Endothelial cell (in vitro differentiated cells): ENCODE measurements around the gene RPLP1. TPM values are rescaled to one million over a fixed set of nuclear protein-coding genes. Genes with fewer than 3 reads are reported as not detected.

Experiments
- DNase-seq: peaks from one replicate; pipeline ENCODE4 v3.0.0; 2021; ENCODE audit warnings: low spot score
- H3K27ac Mint-ChIP-seq: one replicate; pipeline ENCODE4 v1.8.0; 2021; ENCODE audit warnings: mixed read lengths, inconsistent platforms; ENCODE audit not compliant: unreplicated experiment
- H3K27me3 Mint-ChIP-seq: one replicate; pipeline ENCODE4 v1.8.0; 2021; ENCODE audit warnings: mild to moderate bottlenecking, moderate library complexity, mixed read lengths, inconsistent platforms; ENCODE audit not compliant: unreplicated experiment
- H3K36me3 Mint-ChIP-seq: one replicate; pipeline ENCODE4 v1.8.0; 2021; ENCODE audit warnings: mild to moderate bottlenecking, low read depth, mixed read lengths, inconsistent platforms; ENCODE audit not compliant: unreplicated experiment
- H3K4me1 Mint-ChIP-seq: one replicate; pipeline ENCODE4 v1.8.0; 2021; ENCODE audit warnings: mild to moderate bottlenecking, mixed read lengths, inconsistent platforms; ENCODE audit not compliant: unreplicated experiment
- H3K4me3 Mint-ChIP-seq: one replicate; pipeline ENCODE4 v1.8.0; 2021; ENCODE audit warnings: mild to moderate bottlenecking, mixed read lengths, inconsistent platforms; ENCODE audit not compliant: unreplicated experiment
- H3K9me3 Mint-ChIP-seq: one replicate; pipeline ENCODE4 v1.8.0; 2021; ENCODE audit warnings: mixed read lengths, inconsistent platforms; ENCODE audit not compliant: unreplicated experiment
- total RNA-seq: library from RNA; stranded (reverse); fragmentation: NEBNext Ultra II Directional; extraction: Animal tissue kit (Norgen Biotek cat#: 25700); gene quantifications from one replicate; pipeline ENCODE4 v1.2.1, GENCODE V29; 2021; ENCODE audit not compliant: unreplicated experiment
- TF ChIP-seq, protein P1 (sequence below): fragments of 200-600 bp; sonication (generic); IDR thresholded peaks from one replicate; pipeline ENCODE4 v1.5.0; 2021; ENCODE audit warnings: antibody characterized with exemption; ENCODE audit not compliant: unreplicated experiment

Gene RPLP1
- total RNA-seq, 1 donor from 2014 or later: 1,903 TPM

DNA sequence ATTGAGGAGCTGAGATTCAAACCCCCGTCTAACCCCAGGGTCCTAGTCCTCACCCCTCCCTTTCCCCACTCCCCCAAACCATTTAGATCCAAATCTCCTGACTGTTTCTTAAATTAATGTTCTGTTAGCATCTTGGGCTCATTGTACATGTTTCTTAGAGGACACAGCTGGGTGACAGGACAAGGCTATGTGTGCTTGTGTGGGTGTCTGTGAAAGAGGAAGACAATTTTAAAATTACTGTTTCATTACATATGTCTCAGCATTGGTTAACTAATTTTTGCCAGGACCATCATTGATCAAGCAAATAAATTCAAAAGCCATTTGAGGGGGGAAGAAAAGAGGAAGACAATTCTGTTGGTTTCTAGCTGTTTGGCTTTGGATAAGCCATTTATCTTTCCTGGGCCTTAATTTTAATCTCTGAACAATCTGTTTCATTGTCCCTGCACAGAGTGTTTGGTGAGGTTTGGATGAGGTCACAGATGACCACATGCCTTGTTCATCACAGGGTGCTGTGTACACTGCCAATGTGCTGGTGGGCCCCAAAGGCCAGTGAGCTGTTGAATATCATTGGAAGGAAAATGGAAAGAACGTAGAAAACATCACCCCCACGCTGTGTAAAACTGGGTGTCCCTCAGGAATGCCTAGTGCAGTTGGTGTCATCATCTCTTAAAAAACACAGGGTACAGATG is 51.9 kb downstream of the RPLP1 start:
- no peak overlapping the region for H3K4me3 Mint-ChIP-seq
- H3K36me3 Mint-ChIP-seq: no peaks in the 10 kb centered on the region
- H3K27ac Mint-ChIP-seq: no peak overlapping the region
- TF ChIP-seq, protein P1, sequence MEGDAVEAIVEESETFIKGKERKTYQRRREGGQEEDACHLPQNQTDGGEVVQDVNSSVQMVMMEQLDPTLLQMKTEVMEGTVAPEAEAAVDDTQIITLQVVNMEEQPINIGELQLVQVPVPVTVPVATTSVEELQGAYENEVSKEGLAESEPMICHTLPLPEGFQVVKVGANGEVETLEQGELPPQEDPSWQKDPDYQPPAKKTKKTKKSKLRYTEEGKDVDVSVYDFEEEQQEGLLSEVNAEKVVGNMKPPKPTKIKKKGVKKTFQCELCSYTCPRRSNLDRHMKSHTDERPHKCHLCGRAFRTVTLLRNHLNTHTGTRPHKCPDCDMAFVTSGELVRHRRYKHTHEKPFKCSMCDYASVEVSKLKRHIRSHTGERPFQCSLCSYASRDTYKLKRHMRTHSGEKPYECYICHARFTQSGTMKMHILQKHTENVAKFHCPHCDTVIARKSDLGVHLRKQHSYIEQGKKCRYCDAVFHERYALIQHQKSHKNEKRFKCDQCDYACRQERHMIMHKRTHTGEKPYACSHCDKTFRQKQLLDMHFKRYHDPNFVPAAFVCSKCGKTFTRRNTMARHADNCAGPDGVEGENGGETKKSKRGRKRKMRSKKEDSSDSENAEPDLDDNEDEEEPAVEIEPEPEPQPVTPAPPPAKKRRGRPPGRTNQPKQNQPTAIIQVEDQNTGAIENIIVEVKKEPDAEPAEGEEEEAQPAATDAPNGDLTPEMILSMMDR: no peak
- peaks cover 2% of the 10 kb centered on the region for H3K4me1 Mint-ChIP-seq
- H3K27me3 Mint-ChIP-seq: peaks cover 3% of the 10 kb centered on the region
- no peaks in the 10 kb centered on the region for H3K9me3 Mint-ChIP-seq
- DNase-seq: no peak

Other genes starting within 250 kb of the RPLP1 start
- 0.15 TPM for gene PAQR5, start 153.9 kb upstream of the RPLP1 start, total RNA-seq
- 9.5 TPM for gene KIF23, start 38.5 kb upstream of the RPLP1 start, total RNA-seq